ENCODE data around the gene DPY19L1. TPM values are rescaled to one million over a fixed set of nuclear protein-coding genes. Genes with fewer than 3 reads are reported as not detected.

DPY19L1 gene
- total RNA-seq, 2 donors from 2014 or later, result 13.9 to 32.5 TPM

- no peak overlapping the region for H3K27ac ChIP-seq
- peaks cover 6 to 16% of the 10 kb centered on the region in 2 donors for H3K4me1 ChIP-seq (ENCODE audit: control insufficient read depth in 1 of 2, low read depth in 2 of 2)
These were observed 8.0 kb downstream of the DPY19L1 start for GRCh38 chr7:35029311-35029710.

DNA sequence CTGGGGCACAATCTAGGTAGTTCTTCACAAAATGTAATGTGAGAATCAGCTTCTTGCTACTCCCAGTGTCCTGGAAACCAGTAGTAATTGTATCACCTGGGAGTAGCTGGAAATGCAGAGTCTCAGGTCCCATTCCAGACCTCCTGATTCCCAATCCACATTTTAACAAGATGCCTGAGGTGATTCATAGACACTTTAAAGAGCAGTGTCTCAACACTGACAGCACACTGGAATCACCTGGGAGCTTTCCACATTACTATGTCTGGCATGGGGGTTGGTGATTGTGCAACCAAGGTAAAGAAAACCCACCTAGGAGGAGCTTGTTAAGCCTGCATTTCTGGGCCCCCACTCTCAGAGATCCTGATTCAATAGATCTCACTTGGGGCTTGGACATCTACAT lies 11.1 kb downstream of the DPY19L1 start:
- H3K27ac ChIP-seq, result no peak overlapping the region
- H3K36me3 ChIP-seq, result no peaks in the 10 kb centered on the region
- H3K9me3 ChIP-seq, result no peaks in the 10 kb centered on the region
- peaks cover 6 to 16% of the 10 kb centered on the region in 2 donors for H3K4me1 ChIP-seq (ENCODE audit: control insufficient read depth in 1 of 2, low read depth in 2 of 2)
- no peak for TF ChIP-seq CTCF (IDR thresholded peaks at IDR 0.05)
- H3K27me3 ChIP-seq (replicated peaks; ENCODE audit: insufficient read depth), result no peaks in the 10 kb centered on the region
- ATAC-seq (ENCODE audit: insufficient number of reproducible peaks, low FRiP score, low read depth), result no peak
- no peak overlapping the region for H3K4me3 ChIP-seq
- DNase-seq (ENCODE audit: low spot score), result no peak

More at GRCh38 chr7:35029311-35029710, 8.0 kb downstream of the DPY19L1 start:
- ATAC-seq (ENCODE audit: insufficient number of reproducible peaks, low FRiP score, low read depth) (no peak), DNase-seq (ENCODE audit: low spot score) (no peak)
- Histone ChIP-seq H3K36me3 (no peaks in the 10 kb centered on the region), H3K4me3 (no peak overlapping the region), H3K9me3 (no peaks in the 10 kb centered on the region), H3K27me3 (replicated peaks; ENCODE audit: insufficient read depth) (no peaks in the 10 kb centered on the region)
- TF ChIP-seq CTCF (IDR thresholded peaks at IDR 0.05), result no peak

GRCh38 chr7:35025369-35025870 lies 11.9 kb downstream of the DPY19L1 start:
- H3K4me1 ChIP-seq (ENCODE audit: control insufficient read depth in 1 of 2, low read depth in 2 of 2), result peaks cover 6 to 16% of the 10 kb centered on the region in 2 donors
- H3K27ac ChIP-seq, result no peak overlapping the region
- no peak for DNase-seq (ENCODE audit: low spot score)
- no peak overlapping the region for H3K4me3 ChIP-seq
- no peaks in the 10 kb centered on the region for H3K36me3 ChIP-seq
- ATAC-seq (ENCODE audit: insufficient number of reproducible peaks, low FRiP score, low read depth), result no peak
- no peaks in the 10 kb centered on the region for H3K27me3 ChIP-seq (replicated peaks; ENCODE audit: insufficient read depth)
- H3K9me3 ChIP-seq, result no peaks in the 10 kb centered on the region
- no peak for TF ChIP-seq CTCF (IDR thresholded peaks at IDR 0.05)

GRCh38 chr7:35024298-35024697 lies 13.0 kb downstream of the DPY19L1 start:
- no peak overlapping the region for H3K4me3 ChIP-seq
- no peak for TF ChIP-seq CTCF (IDR thresholded peaks at IDR 0.05)
- H3K4me1 ChIP-seq (ENCODE audit: control insufficient read depth in 1 of 2, low read depth in 2 of 2), result peaks cover 6 to 16% of the 10 kb centered on the region in 2 donors
- no peak overlapping the region for H3K27ac ChIP-seq
- no peaks in the 10 kb centered on the region for H3K27me3 ChIP-seq (replicated peaks; ENCODE audit: insufficient read depth)
- ATAC-seq (ENCODE audit: insufficient number of reproducible peaks, low FRiP score, low read depth) (no peak), DNase-seq (ENCODE audit: low spot score) (no peak)
- no peaks in the 10 kb centered on the region for H3K9me3 ChIP-seq
- no peaks in the 10 kb centered on the region for H3K36me3 ChIP-seq

GRCh38 chr7:35022725-35023124 lies 14.6 kb downstream of the DPY19L1 start:
- ATAC-seq (ENCODE audit: insufficient number of reproducible peaks, low FRiP score, low read depth), result no peak
- TF ChIP-seq CTCF (IDR thresholded peaks at IDR 0.05), result no peak
- DNase-seq (ENCODE audit: low spot score), result no peak

More at GRCh38 chr7:35022725-35023124, 14.6 kb downstream of the DPY19L1 start:
- Histone ChIP-seq H3K27me3 (replicated peaks; ENCODE audit: insufficient read depth) (no peaks in the 10 kb centered on the region), H3K27ac (no peak overlapping the region), H3K9me3 (no peaks in the 10 kb centered on the region), H3K36me3 (no peaks in the 10 kb centered on the region), H3K4me3 (no peak overlapping the region), H3K4me1 (ENCODE audit: control insufficient read depth in 1 of 2, low read depth in 2 of 2) (peaks cover 6 to 16% of the 10 kb centered on the region in 2 donors)

All from thoracic aorta (tissue), 2 donors.